ENCODE results near the gene MSI2.

The MSI2 gene

DNA sequence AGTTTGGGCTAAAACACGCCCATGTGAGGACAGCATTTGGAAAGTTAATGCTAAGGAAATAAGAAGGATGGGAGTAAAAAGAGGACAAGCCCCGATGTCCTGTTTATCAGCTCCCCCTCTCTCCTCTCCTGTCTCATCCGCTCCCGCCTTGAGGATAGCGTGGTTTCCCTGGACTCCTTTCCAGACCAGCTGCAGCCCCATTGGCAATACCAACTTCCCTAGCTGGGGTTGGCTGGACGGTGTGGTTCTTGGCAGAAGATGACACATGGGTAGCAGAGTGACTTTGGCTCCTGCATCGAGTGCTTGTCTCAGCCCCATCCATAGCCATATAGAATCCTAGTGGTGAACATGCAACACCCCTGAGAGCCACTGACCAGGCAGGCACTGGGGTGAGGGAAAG, 302.9 kb downstream of the MSI2 start:
- Histone ChIP-seq H3K9ac (ENCODE audit: low read length) (no peak overlapping the region), H2AFZ (ENCODE audit: insufficient read depth, low read length, poor library complexity) (no peak overlapping the region), H3K4me3 (ENCODE audit: low read depth, low read length) (no peak overlapping the region), H2BK12ac (ENCODE audit: low read length) (no peak overlapping the region), H3K4ac (ENCODE audit: low read depth, low read length) (no peak overlapping the region), H2BK120ac (ENCODE audit: insufficient read depth, low read length, poor library complexity) (no peak overlapping the region), H3K23ac (ENCODE audit: low read length) (no peak overlapping the region), H2AK5ac (ENCODE audit: low read length) (no peak overlapping the region), H3K14ac (ENCODE audit: low read length) (no peak overlapping the region), H3K18ac (ENCODE audit: low read length) (no peak overlapping the region), H4K91ac (ENCODE audit: low read depth, low read length) (no peak overlapping the region), H3K4me2 (ENCODE audit: low read length) (no peak overlapping the region), H3K4me1 (ENCODE audit: control insufficient read depth in 1 of 2, insufficient read depth in 2 of 2, low read length in 2 of 2) (peaks cover 25 to 38% of the 10 kb centered on the region in 2 experiments), H2BK5ac (ENCODE audit: low read depth, low read length, poor library complexity) (no peak overlapping the region), H4K8ac (ENCODE audit: low read depth, low read length) (no peak overlapping the region), H3K27me3 (ENCODE audit: insufficient read depth, low read length) (no peaks in the 10 kb centered on the region), H3K36me3 (ENCODE audit: control insufficient read depth in 1 of 2, insufficient read depth in 2 of 2, low read length in 2 of 2) (peaks cover 4 to 6% of the 10 kb centered on the region in 2 experiments), H3K79me2 (ENCODE audit: control insufficient read depth, insufficient read depth, low read length, poor library complexity) (no peaks in the 10 kb centered on the region), H3K9me3 (ENCODE audit: insufficient read depth, low read depth, low read length) (peaks cover 3% of the 10 kb centered on the region), H3K27ac (ENCODE audit: low read depth, low read length) (no peak overlapping the region), H3K79me1 (ENCODE audit: low read length) (no peaks in the 10 kb centered on the region), H4K12ac (ENCODE audit: low read depth, low read length) (no peak overlapping the region)
- WGBS (ENCODE audit: extremely low coverage, insufficient coverage, insufficient read length) = no CpG with 5 or more reads among the region's 7 CpGs
- DNase-seq = no peak

DNA sequence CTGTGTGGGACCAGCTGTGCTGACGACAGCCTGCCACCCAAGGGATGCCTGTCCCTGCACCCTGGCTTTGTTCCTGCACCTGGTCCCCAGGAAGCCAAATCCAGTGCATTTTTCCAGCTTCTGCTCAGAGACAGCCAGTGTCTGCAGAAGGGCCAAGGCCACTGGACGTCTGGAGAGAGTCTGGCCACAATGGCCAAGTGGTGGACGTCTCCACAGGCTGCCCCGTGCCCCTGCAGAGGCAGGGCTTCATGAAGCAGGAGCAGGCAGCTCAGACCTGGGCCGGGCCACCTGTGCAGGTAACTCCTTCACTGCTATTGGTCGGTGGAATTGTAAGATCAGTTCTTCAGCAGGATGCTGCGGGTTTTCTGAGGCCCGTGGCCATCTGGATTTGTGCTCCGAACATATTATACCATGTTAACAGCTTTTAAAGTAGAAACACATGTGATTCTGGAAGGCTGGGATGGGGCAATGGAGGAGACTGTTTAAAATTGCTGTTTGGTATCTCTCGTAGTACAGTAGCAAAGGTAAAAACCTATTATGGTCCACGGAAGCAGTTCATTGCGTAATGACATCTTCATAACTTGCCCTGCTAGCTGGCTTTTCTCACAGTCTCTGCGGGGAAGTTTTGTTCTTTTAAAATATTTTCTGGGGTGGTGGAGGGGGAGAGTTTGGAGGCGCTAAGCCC, 303.5 kb downstream of the MSI2 start:
- H3K9ac ChIP-seq (ENCODE audit: low read length) = no peak overlapping the region
- H2AFZ ChIP-seq (ENCODE audit: insufficient read depth, low read length, poor library complexity) = no peak overlapping the region
- no peaks in the 10 kb centered on the region for H3K79me1 ChIP-seq (ENCODE audit: low read length)
- no peak overlapping the region for H3K18ac ChIP-seq (ENCODE audit: low read length)
- H3K4me3 ChIP-seq (ENCODE audit: low read depth, low read length) = no peak overlapping the region
- H3K23ac ChIP-seq (ENCODE audit: low read length) = no peak overlapping the region
- H3K27me3 ChIP-seq (ENCODE audit: insufficient read depth, low read length) = no peaks in the 10 kb centered on the region
- no peak overlapping the region for H4K8ac ChIP-seq (ENCODE audit: low read depth, low read length)
- peaks cover 25 to 38% of the 10 kb centered on the region in 2 experiments for H3K4me1 ChIP-seq (ENCODE audit: control insufficient read depth in 1 of 2, insufficient read depth in 2 of 2, low read length in 2 of 2)
- H4K12ac ChIP-seq (ENCODE audit: low read depth, low read length) = no peak overlapping the region
- H4K91ac ChIP-seq (ENCODE audit: low read depth, low read length) = no peak overlapping the region
- H2AK5ac ChIP-seq (ENCODE audit: low read length) = no peak overlapping the region
- H3K14ac ChIP-seq (ENCODE audit: low read length) = no peak overlapping the region
- peaks cover 4 to 6% of the 10 kb centered on the region in 2 experiments for H3K36me3 ChIP-seq (ENCODE audit: control insufficient read depth in 1 of 2, insufficient read depth in 2 of 2, low read length in 2 of 2)
- H3K27ac ChIP-seq (ENCODE audit: low read depth, low read length) = no peak overlapping the region
- H2BK5ac ChIP-seq (ENCODE audit: low read depth, low read length, poor library complexity) = no peak overlapping the region
- no peaks in the 10 kb centered on the region for H3K79me2 ChIP-seq (ENCODE audit: control insufficient read depth, insufficient read depth, low read length, poor library complexity)
- H2BK12ac ChIP-seq (ENCODE audit: low read length) = no peak overlapping the region
- peaks cover 3% of the 10 kb centered on the region for H3K9me3 ChIP-seq (ENCODE audit: insufficient read depth, low read depth, low read length)
- H3K4me2 ChIP-seq (ENCODE audit: low read length) = no peak overlapping the region
- no CpG with 5 or more reads among the region's 14 CpGs for WGBS (ENCODE audit: extremely low coverage, insufficient coverage, insufficient read length)
- H2BK120ac ChIP-seq (ENCODE audit: insufficient read depth, low read length, poor library complexity) = no peak overlapping the region
- no peak for DNase-seq
- no peak overlapping the region for H3K4ac ChIP-seq (ENCODE audit: low read depth, low read length)

DNA sequence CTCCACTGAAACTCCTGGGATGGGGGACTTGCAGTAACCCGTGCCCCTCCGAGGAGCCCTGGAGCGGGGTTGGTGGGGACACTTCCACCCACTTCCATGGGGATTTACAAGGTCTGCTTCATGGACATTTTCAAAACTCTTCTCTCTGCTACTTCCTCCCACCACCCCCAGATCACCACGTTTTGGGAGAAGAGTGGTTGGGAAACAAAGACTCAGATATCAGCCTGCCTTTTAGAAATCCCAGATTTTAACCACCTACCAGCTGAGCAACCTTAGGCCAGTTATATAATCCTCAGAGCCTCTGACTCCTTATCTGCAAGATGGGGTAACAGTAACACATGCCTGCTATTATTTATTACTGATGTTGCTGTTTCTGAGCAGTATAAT, 304.0 kb downstream of the MSI2 start:
- no peak overlapping the region for H3K4ac ChIP-seq (ENCODE audit: low read depth, low read length)
- H4K8ac ChIP-seq (ENCODE audit: low read depth, low read length) = no peak overlapping the region
- H3K79me2 ChIP-seq (ENCODE audit: control insufficient read depth, insufficient read depth, low read length, poor library complexity) = no peaks in the 10 kb centered on the region
- no CpG with 5 or more reads among the region's 4 CpGs for WGBS (ENCODE audit: extremely low coverage, insufficient coverage, insufficient read length)
- peaks cover 22 to 36% of the 10 kb centered on the region in 2 experiments for H3K4me1 ChIP-seq (ENCODE audit: control insufficient read depth in 1 of 2, insufficient read depth in 2 of 2, low read length in 2 of 2)
- no peak overlapping the region for H3K18ac ChIP-seq (ENCODE audit: low read length)
- no peak overlapping the region for H3K4me3 ChIP-seq (ENCODE audit: low read depth, low read length)
- peaks cover 3% of the 10 kb centered on the region for H3K9me3 ChIP-seq (ENCODE audit: insufficient read depth, low read depth, low read length)
- H2AFZ ChIP-seq (ENCODE audit: insufficient read depth, low read length, poor library complexity) = no peak overlapping the region
- H2BK120ac ChIP-seq (ENCODE audit: insufficient read depth, low read length, poor library complexity) = no peak overlapping the region
- no peaks in the 10 kb centered on the region for H3K79me1 ChIP-seq (ENCODE audit: low read length)
- H4K91ac ChIP-seq (ENCODE audit: low read depth, low read length) = no peak overlapping the region
- DNase-seq = no peak
- H2BK12ac ChIP-seq (ENCODE audit: low read length) = no peak overlapping the region
- no peak overlapping the region for H3K4me2 ChIP-seq (ENCODE audit: low read length)
- no peak overlapping the region for H3K27ac ChIP-seq (ENCODE audit: low read depth, low read length)
- no peak overlapping the region for H4K12ac ChIP-seq (ENCODE audit: low read depth, low read length)
- H3K14ac ChIP-seq (ENCODE audit: low read length) = no peak overlapping the region
- H3K23ac ChIP-seq (ENCODE audit: low read length) = no peak overlapping the region
- no peak overlapping the region for H2AK5ac ChIP-seq (ENCODE audit: low read length)
- H3K9ac ChIP-seq (ENCODE audit: low read length) = no peak overlapping the region
- no peaks in the 10 kb centered on the region for H3K27me3 ChIP-seq (ENCODE audit: insufficient read depth, low read length)
- H2BK5ac ChIP-seq (ENCODE audit: low read depth, low read length, poor library complexity) = no peak overlapping the region
- peaks cover 4 to 6% of the 10 kb centered on the region in 2 experiments for H3K36me3 ChIP-seq (ENCODE audit: control insufficient read depth in 1 of 2, insufficient read depth in 2 of 2, low read length in 2 of 2)

DNA sequence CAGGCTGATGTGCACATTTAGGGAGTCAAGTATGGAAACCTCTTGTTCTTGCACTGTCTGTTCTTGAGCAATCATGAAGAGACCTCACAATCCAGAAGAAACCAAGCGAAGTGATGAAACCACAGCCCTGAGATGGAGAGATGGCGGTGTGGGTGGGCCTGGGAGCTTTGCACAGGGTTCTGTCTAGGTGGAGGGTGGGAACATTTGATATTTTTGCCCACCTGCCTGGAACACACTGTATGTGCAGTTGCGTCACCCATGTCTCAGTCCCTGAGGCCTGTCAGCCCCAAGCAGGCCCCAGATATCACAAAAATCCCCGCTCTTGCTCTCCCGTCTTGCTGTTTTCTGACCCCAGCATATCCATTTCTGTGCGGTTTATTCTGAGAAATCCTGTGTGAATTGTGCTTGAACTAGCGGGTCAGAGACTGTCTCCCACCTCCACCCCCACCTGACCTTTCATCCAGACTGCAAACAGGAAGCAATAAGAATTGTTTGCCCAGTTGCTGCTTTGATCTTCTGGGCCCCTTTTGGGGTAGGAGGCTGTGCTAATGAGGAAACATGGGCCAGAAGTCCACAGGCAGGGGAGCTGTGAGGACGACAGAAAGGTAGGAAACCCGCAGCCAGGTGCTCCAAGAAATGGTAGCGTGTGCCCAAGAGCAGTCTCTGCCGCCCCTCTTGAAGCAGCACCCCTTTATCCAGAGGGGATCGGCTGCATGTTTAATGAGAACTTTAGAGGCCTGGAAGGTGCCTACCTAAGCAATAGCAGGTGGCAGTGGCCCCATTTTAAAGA, 304.9 kb downstream of the MSI2 start:
- Histone ChIP-seq H3K9me3 (ENCODE audit: insufficient read depth, low read depth, low read length) (peaks cover 3% of the 10 kb centered on the region), H3K27ac (ENCODE audit: low read depth, low read length) (no peak overlapping the region), H3K4me3 (ENCODE audit: low read depth, low read length) (no peak overlapping the region), H2AK5ac (ENCODE audit: low read length) (no peak overlapping the region), H3K79me1 (ENCODE audit: low read length) (no peaks in the 10 kb centered on the region), H3K18ac (ENCODE audit: low read length) (no peak overlapping the region), H3K14ac (ENCODE audit: low read length) (no peak overlapping the region), H3K23ac (ENCODE audit: low read length) (no peak overlapping the region), H2BK12ac (ENCODE audit: low read length) (no peak overlapping the region), H3K4me1 (ENCODE audit: control insufficient read depth in 1 of 2, insufficient read depth in 2 of 2, low read length in 2 of 2) (peaks cover 22 to 35% of the 10 kb centered on the region in 2 experiments), H3K4me2 (ENCODE audit: low read length) (no peak overlapping the region), H4K8ac (ENCODE audit: low read depth, low read length) (no peak overlapping the region), H3K36me3 (ENCODE audit: control insufficient read depth in 1 of 2, insufficient read depth in 2 of 2, low read length in 2 of 2) (peaks cover 4 to 10% of the 10 kb centered on the region in 2 experiments), H2BK120ac (ENCODE audit: insufficient read depth, low read length, poor library complexity) (no peak overlapping the region), H2AFZ (ENCODE audit: insufficient read depth, low read length, poor library complexity) (no peak overlapping the region), H2BK5ac (ENCODE audit: low read depth, low read length, poor library complexity) (no peak overlapping the region), H4K12ac (ENCODE audit: low read depth, low read length) (no peak overlapping the region), H3K79me2 (ENCODE audit: control insufficient read depth, insufficient read depth, low read length, poor library complexity) (no peaks in the 10 kb centered on the region), H3K4ac (ENCODE audit: low read depth, low read length) (no peak overlapping the region), H3K9ac (ENCODE audit: low read length) (no peak overlapping the region), H3K27me3 (ENCODE audit: insufficient read depth, low read length) (no peaks in the 10 kb centered on the region), H4K91ac (ENCODE audit: low read depth, low read length) (no peak overlapping the region)
- no CpG with 5 or more reads among the region's 12 CpGs for WGBS (ENCODE audit: extremely low coverage, insufficient coverage, insufficient read length)
- no peak for DNase-seq
